ENCODE measurements around the gene MYL5.
"Not testable (repeated sequence)": the region's sequence is repeated elsewhere in the genome, so short reads cannot be mapped to it uniquely, and the experiment has no call there.

MYL5 gene

DNA sequence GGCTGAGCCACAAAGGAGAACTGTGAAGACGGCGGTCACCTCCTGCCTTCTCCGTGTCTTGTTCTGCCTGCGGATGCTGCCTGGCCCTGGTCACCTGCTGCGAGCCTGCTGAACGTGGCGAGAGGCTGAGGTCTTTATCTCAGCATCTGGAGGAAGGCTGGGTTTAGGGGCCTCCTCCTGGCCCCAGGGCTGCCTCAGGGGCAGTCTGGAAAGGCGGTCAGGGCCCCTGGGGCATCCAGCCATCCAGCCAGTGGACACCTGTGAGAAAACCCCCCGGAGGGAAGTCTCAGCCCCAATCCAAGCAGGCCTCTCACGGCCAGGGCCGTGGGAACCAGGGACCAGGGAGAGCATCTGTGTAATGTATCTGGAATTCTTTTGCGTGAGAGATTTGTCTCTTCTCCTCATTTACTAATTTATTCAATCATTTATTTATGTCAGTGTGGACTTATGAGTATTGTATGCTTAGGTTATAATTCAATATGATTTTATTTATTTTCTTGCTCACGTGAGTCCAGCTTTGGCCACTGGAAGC is 37.6 kb upstream of the MYL5 start:
- peak; percentile 37 for DNase-seq

DNA sequence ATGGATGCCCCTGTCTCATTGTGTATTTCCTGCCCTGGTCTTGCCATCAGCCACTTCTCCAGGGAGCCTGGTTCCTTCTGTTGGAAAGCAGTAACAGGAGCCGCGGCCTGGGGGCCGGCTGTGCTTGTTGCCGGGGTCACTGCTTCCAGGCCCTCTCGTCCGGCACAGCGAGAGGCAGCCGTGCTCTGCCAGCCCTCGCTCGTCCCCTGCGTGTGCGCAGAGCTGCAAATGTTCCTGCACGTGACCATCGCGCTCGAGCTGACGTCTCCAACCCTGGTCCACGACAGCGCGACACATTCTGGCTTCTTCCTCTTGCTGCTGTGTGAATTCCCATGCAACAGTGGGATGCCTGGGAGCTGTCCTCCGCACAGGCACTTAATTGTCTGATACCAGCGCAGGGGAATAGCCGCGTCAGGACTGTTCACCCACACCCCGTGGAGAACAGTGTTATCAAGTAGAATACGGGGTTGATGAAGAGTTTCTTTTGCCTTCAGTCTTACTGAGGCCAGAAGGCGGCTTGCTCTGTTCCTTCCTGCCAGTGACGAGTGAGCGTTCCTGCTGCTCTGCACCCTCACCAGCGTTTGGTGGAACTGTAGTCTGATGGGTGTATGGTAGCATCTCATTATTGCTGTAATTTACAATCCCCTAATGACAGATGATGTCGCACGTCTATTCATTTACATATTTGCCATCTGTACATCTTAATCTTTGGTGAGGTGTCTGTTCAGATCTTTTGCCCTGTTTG is 36.6 kb upstream of the MYL5 start:
- peak; percentile 72 for DNase-seq

DNA sequence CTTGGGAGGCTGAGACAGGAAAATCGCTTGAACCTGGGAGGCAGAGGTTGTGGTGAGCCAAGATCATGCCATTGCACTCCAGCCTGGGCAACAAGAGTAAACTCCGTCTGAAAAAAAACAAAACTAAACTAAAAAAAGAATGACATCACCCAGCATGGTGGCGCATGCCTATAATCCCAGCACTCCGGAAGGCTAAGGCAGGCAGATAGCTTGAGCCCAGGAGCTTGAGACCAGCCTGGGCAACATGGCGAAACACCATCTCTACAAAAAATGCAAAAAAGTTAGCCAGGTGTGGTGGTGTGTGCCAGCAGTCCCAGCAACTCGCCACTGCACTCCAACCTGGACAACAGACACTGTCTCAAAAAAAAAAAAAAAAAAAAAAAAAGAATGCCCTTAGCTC is 32.0 kb upstream of the MYL5 start:
- DNase-seq: not testable (repeated sequence)

DNA sequence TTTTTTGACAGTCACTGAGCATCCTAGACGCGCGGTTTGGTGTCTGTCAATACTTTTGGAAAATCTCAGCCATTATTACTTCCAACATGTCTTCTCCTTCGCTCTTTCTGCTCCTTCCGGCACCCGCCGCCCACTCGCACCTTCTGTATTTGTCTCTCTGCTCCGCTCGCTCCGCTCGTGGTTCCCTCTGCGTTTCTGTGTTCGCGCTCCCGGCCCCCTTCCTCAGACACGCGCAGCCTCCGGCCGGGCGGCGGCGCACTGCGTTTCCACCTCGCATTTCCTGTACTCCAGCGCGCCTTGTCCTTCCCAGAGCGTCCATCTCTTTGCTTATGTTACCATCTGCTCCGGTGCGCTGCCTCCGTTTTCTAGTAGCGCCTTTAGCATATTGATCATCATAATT is 27.9 kb upstream of the MYL5 start:
- no peak for DNase-seq

DNA sequence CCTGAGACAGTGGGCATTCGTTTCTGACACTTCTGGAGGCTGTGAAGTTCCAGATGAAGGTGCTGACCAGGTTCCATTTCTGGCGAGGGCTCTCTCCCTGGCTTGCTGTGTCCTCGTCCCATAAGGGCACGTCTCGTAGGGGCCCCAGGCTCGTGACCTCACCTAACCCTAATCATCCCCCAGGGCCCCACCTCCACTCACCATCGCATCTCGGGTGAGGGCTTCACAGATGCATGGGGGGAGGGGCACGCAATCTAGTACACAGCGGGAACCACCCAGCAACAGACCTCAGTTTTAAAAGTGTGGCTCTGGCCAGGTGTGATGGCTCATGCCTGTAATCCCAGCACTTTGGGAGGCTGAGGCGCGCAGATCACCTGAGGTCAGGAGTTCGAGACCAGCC is 26.9 kb upstream of the MYL5 start:
- no peak for DNase-seq

DNA sequence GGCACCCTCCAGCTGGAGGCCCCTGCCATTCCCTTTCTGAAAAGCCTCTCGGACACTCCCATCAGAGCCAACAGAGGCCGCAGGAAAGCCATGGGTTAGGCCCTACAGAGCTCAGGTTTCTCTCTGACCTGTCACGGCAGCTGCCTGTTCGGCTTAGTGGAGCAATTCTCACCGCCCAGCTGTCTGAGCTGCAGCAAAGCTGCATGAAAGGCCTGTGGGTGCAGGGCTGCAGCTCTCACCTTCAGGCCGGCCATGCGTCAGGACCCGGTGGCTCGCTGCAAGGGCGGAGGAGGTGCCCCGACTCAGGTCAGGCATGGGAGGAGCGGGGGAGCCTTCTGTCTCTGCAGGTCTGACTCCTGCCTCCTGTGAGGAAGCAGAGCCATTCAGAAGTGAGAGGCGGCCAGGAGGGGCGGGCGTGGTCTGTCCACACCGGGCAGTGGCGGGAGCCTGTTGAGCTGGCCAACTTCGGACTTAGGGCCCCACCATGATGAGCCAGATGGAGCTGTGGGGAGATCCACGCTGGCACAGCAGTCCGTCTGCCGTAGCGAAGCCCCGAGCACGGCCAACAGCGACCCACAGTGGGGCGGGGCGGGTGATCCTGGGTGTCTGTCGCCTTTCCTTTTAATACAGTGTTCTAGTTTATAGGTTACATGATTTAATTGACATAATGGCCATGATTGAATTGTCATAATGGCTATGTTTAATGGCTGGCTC is 25.6 kb upstream of the MYL5 start:
- no peak for DNase-seq

DNA sequence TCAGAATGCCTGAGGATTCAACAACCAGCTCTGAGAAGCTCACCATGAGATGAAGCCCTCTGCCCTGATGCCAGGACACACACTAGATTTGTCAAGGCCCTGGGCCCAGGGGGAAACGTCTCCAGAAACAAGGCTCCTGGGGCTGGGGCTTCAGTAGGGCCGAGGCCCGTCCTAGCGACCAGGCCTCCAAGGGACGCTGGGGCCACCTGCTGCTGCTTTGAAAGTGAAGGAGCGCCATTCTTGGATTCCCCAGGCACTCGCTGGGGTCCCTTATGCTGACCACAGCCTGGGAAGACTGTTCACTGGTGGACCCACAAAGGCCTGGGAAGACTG is 25.1 kb upstream of the MYL5 start:
- no peak for DNase-seq

DNA sequence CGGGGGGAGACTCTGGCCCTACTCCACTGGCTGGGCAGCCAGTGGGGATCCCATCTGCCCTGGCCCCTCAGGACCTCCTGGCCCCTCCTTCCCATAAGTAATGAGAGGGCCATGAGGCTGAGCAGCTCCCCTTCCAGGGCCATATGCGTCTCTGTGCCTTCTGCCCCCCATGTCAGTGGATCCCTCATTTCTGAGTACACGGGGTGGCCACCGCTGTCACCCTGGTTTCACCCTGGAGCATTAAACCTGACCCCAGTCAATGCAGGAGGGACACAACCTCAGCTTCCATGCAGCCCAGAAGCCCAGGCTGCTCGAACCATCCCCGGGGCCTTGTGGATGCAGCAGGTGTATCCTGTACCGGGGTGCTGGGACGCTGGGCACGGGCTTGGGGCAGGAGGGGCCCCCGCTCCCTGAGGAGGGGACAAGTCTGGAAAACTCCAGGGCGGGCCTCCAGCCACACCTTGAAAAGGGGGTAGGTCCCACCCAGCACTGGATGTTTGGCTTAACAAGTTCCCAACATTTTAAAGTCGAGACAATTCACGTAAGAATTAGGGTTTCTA is 24.5 kb upstream of the MYL5 start:
- no peak for DNase-seq

DNA sequence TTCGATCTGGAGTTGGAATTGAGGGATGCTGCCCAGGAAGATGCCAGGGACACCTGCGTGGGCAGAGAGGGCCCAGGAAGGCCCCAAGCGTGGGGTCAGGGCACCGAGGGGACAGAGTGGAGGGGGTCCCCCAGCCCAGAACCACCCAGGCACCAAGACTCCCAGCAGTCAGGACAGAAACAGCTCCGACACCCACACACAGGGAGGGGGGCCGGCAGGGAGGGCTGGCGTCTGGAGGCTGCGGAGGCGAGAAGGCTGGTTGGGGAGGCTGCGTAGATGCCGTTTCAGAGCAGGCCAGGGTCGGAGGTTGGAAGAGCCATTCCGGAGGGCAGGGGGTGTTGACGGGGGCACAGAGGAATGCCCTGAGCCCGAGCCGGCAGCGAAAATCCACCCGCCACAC is 23.9 kb upstream of the MYL5 start:
- DNase-seq: no peak

DNA sequence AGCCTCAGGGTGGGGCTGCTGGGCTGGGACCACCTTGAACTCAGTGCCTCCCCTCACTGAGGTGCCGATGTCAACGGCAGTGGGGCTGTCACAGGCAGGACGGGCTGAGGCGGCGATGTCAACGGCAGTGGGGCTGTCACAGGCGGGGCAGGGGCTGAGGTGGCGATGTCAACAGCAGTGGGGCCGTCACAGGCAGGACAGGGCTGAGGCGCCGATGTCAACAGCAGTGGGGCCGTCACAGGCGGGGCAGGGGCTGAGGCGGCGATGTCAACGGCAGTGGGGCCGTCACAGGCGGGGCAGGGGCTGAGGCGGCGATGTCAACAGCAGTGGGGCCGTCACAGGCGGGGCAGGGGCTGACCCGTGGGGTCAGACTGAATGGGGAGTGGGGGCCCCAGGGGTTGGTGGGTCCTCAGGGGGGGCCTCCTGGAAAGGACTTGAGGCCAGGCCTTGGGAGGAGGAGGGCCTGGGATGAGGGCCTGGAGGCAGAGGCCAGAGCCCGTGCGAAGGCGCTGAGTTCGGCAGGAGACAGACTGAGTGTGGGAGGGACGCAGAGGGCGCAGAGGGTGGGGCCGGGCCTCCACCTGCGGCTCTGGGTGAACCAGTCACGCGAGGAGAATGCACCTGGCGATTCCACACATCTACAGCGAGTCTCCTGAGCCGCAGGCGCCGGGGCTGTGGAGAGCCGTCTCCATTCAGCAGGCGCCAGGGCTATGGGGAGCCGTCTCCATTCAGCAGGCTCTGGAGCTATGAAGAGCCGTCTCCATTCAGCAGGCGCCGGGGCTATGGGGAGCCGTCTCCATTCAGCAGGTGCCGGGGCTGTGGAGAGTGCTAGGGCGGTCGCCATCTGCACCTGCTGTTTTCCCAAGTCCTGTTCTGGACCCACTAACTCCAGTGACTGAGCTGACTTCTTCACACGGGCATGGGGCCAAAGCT is 23.1 kb upstream of the MYL5 start:
- peak; percentile 51 for DNase-seq

DNA sequence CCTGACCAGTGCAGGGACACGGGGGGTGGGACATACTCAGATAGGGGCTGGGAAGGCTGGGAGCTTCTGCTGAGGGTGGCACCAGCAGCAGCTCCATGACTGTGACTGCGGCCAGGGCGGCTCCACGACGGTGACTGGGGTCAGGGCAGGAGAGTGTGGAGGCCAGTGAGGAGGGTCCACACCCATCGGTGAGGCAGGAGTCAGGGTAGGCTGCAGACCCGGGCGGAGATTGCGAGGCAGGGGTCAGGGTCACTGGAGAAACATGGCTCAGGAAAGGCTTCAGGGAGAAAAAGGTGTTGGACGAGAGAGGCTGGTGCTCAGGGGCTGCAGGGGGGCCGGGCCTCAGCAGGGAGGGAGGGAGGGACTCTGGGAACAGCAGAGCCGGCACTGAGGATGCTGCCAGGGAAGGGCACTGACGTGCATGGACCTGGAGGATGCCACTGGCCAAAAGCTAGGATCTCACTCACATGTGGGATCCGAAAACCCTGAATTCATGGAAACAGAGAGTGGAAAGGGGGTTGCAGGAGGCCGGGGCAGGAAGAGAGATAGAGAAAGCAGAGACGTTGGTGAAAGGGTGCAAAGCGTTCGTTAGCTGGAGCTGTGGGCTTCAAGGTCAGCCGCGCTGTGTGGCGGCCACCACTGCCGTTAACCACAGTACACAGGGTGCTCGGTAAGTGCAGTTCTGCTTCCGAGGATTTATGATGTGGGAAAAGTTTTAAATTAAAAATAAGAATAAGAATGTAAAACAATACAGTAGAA is 22.3 kb upstream of the MYL5 start:
- DNase-seq: no peak

DNA sequence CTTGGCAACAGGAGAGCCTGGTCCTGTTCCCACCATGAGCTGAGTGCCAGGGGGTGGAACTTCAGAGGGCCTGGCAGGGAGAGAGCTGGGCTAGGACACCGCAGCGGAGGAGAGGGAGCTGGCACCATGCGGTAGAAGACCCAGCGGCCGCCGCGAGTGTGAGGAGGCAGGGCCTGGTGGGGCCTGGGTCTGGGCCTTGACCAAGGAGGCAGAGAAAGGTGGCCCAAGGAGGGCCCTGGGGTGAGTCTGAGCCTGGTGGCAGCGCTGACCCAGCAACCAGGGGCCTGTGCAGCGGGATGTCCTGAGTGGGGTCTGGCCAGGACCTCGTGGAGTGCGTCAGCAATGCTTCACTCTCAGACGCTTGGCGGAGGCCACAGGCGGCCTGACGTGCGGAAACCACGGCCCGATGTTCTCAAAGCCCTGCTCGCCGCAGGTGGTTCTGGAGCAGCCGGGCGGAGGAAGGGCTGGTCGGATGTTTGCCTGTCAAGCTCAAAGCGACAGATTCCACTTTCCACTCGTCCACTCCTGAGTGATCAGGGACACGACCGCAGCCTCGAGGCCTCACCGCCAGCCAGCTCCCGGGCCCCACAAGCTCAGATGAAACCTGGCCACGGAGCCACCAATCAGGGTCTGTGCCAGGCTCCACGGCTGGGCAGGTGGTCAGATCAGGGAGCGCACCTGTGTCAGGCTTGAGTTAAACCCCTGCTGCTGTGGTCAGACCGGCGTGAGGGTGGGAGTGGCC is 21.1 kb upstream of the MYL5 start:
- no peak for DNase-seq

DNA sequence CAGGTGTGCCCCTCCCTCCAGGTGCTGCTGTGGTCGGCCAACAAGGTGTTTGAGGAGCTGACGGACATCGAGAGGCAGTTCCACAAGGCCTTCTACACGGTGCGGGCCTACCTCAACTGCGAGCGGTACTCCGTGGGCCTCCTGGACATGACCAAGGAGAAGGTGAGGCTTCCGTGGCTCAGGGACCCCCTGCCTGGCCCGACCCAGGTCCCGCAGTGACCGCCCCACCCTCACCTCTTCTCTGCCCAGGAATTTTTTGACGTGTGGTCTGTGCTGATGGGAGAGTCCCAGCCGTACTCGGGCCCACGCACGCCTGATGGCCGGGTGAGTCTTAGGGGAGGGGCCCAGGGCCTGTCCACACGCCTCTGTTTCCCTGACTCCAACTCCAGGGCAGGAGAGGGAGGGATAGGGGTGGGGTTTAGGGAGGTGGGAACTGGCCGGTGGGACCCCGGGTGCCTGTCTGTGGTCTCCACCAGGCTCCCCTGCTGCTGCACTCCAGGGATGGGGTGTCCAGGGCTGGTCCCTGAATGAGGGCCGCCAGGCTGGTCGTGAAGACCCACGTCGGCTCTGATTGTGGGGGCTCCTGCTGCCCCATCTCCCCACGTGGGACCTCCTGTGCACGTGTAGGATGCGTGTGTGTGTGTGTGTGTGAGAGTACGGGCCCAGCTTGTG is 20.4 kb upstream of the MYL5 start:
- DNase-seq: no peak

DNA sequence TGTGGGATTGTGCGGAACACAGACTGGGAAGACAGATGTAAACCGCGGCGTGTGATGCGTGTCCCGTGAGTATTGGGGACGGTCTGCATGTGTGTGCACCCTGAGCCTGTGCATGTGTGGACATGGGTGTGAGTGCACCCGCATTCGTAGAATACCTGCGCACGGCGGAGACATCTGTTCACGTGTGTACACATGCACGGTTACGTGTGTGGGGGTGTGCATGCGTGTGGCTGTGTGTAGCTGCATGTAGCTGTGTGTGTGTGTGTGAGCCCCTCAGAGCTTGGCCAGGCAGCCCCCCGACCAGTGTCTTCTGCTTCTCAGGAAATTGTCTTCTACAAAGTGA is 19.9 kb upstream of the MYL5 start:
- no peak for DNase-seq

DNA sequence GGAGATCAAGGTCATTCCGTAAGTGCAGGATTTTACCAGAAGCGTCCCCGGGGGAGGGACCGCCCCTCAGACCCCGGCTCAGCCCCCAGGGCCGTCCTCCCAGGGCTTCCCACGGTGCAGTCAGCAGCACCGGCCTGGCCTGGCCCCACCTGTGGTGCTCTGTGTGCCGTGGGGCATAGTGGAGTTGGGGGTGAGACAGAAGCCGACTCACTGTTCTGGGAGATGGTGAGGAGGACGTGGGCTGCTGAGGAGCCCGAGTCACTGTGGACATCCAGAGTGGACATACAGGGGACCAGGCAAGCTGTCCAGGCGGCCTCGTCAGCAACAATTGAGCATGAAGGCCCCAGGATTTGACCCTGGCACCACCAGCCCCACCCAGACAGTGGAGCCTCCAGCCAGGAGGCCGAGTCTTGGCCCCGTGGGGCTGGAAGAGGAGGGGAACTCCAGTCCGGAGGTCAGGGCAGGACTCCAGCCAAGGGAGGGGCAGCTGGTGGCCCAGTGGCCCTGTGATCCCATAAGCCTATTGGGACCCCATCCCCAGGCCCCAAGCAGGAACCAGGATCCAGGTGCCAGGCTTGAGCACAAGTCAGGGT is 19.4 kb upstream of the MYL5 start:
- DNase-seq: no peak

DNA sequence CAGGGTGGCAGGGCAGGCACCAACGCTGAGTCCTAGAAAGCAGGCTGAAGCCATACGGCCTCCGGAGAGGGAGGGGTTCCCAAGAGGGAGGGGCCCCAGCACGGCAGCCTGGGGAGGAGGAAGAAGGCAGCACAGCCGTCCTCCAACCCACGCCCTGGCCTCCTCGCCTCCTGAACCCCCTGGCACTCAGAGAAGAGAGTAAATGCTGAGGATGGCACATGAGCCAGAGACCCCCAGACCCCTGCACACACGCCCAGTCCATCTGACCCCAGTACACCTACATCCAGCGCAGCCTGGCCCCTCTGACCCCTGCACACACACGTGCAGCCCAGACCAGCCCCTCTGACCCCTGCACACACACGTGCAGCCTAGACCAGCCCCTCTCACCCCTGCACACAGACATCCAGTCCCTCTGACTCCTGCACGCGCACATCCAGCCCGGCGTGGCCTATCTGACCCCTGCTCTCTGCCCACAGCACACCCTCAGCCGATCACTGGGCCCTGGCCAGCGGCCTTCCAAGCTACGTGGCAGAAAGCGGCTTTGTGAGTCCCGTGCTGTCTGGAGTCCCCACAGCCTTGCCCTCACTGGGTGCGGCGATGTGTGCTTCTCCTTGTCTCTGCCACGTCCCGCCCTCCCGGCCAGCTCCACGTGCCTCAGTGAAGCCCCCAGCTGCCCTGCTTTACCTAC is 18.7 kb upstream of the MYL5 start:
- DNase-seq: no peak

DNA sequence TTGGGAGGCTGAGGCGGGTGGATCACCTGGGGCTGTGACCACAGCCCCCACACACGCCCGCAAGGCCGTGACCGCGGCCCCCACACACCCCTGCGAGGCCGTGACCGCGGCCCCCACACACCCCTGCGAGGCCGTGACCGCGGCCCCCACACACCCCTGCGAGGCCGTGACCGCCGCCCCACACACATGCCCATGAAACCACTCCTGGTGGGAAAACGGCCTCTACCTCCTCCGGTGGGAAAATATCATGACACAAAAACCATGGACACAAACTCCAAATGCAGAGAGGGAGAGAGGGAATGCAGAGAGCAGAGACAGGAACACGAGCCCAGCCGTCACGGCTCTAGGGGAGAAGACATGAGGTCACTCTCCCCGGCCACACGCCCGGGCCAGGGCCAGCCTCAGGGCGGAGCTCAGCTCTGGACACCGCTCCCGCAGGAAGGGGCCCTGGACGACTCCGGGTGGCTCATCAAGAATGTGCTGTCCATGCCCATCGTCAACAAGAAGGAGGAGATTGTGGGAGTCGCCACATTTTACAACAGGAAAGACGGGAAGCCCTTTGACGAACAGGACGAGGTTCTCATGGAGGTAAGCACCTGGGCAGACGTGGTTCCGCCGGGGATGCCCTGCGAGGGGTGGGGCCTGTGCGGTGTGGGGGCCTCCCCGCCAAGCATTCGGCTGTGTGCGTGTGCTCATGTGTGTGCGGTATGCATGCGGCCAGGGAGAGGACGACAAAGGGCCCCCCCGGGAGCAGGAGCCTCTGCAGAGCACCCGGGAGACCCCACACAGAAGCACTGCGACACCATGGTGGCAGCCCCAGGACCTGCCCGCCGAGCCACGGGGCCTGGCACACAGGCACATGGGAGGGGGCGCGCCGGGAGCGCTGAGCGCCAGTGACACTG is 17.7 kb upstream of the MYL5 start:
- DNase-seq: no peak

DNA sequence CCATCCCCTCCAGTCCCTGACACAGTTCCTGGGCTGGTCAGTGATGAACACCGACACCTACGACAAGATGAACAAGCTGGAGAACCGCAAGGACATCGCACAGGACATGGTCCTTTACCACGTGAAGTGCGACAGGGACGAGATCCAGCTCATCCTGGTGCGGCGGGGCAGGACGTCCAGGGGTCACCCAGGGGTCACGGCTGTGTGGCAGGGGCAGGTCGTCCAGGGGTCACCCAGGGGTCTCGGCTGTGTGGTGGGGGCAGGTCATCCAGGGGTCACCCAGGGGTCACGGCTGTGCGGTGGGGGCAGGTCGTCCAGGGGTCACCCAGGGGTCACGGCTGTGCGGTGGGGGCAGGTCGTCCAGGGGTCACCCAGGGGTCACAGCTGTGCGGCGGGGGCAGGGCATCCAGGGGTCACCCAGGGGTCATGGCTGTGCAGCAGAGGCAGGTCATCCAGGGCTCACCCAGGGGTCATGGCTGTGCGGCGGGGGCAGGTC is 17.0 kb upstream of the MYL5 start:
- DNase-seq: no peak
